PC-9 (cell line): ENCODE results near the gene MSH2.

Source experiments
- CTCF ChIP-seq: fragments of 200-600 bp; sonication (generic); conservative IDR thresholded peaks from 2 replicates; pipeline ENCODE4 v1.6.1; 2017; ENCODE audit warnings: mixed run types, antibody characterized with exemption, mild to moderate bottlenecking, moderate library complexity
- EZH2 ChIP-seq: fragments of 200-600 bp; sonication (generic); IDR thresholded peaks from 2 replicates; pipeline ENCODE4 v1.8.0; 2017; ENCODE audit warnings: antibody characterized with exemption, low read depth

GRCh38 chr2:47422016-47422415 lies 19.1 kb downstream of the MSH2 start:
- no peak for TF ChIP-seq CTCF
- TF ChIP-seq EZH2: no peak
